Gastroesophageal sphincter (tissue), 4 donors: ENCODE results near the gene LCN9. TPM values are rescaled to one million over a fixed set of nuclear protein-coding genes. Genes with fewer than 3 reads are reported as not detected.

ENCODE experiments used
- ATAC-seq: fragments of 150-250 bp; one replicate; pipeline ENCODE4 v1.9.1; 2016; ENCODE audit warnings: mild to moderate bottlenecking, moderate library complexity
- H3K27ac ChIP-seq, 4 donors: fragments of 200-600 bp; sonication (generic) in 3 of 4; 1 replicate in 3 of 4; 2 replicates in 1 of 4; pipeline ENCODE4 v1.5.1; 2016 to 2019
- H3K27me3 ChIP-seq: fragments of 200-600 bp; sonication (generic); one replicate; pipeline ENCODE4 v1.5.1; 2019
- H3K36me3 ChIP-seq, 2 donors: fragments of 200-600 bp; sonication (generic); one replicate each; pipeline ENCODE4 v1.5.1; 2019; ENCODE audit warnings: control low read depth in 1 of 2
- H3K4me1 ChIP-seq, 3 donors: fragments of 200-600 bp; sonication (generic); 1 replicate in 2 of 3; 2 replicates in 1 of 3; pipeline ENCODE4 v1.5.1; 2016 to 2019; ENCODE audit warnings: control low read depth in 2 of 3
- H3K4me3 ChIP-seq, 2 donors: fragments of 200-600 bp; sonication (generic); one replicate each; pipeline ENCODE4 v1.5.1; 2019; ENCODE audit warnings: mild to moderate bottlenecking in 1 of 2, moderate library complexity in 1 of 2
- H3K9me3 ChIP-seq, 3 donors: fragments of 200-600 bp; sonication (generic); one replicate each; pipeline ENCODE4 v1.5.1; 2017 to 2019; ENCODE audit warnings: control low read depth in 2 of 3
- EP300 ChIP-seq: sonication (generic); formaldehyde crosslinking; IDR thresholded peaks from one replicate; pipeline ENCODE4 v1.6.1; 2017; ENCODE audit warnings: antibody characterized with exemption, mild to moderate bottlenecking
- POLR2A ChIP-seq, 2 donors: fragments of 450-650 bp; IDR thresholded peaks; one replicate each; pipeline ENCODE4 v1.6.1; 2017; ENCODE audit warnings: antibody characterized with exemption in 2 of 2, mild to moderate bottlenecking in 2 of 2, moderate library complexity in 1 of 2
- POLR2AphosphoS5 ChIP-seq: sonication (generic); formaldehyde crosslinking; IDR thresholded peaks from one replicate; pipeline ENCODE4 v1.6.1; 2017; ENCODE audit warnings: antibody characterized with exemption
- WGBS, 2 donors: methylation state at CpG; one replicate each; pipeline ENCODE4 v1.1.5; 2018; ENCODE audit warnings: low coverage in 1 of 2; 5-methylcytosine and 5-hydroxymethylcytosine counted together
- total RNA-seq, 4 donors: library from RNA; depleted of rRNA; stranded (reverse); fragments of >200 nt; gene quantifications; one replicate each; pipeline ENCODE4 v1.1.0, GENCODE V29; 2016
- TF ChIP-seq, protein P1 (sequence below), 4 experiments: fragments of 200-600 bp in 2 of 4; fragments of 450-650 bp in 2 of 4; sonication (generic) in 1 of 4; IDR thresholded peaks; one replicate each; pipeline ENCODE4 v1.5.1; 2017 to 2019; ENCODE audit warnings: antibody characterized with exemption in 4 of 4, mild to moderate bottlenecking in 2 of 4, moderate library complexity in 2 of 4

Gene LCN9
- total RNA-seq, 4 donors from 2014 or later: not detected

- no peak for ATAC-seq
- Histone ChIP-seq H3K36me3 (no peaks in the 10 kb centered on the region), H3K4me1 (no peaks in the 10 kb centered on the region), H3K9me3 (no peaks in the 10 kb centered on the region), H3K27me3 (peaks cover 77% of the 10 kb centered on the region), H3K27ac (no peak overlapping the region), H3K4me3 (no peak overlapping the region)
- no peak for TF ChIP-seq POLR2A (IDR thresholded peaks at IDR 0.05)
- no peak for TF ChIP-seq EP300
- TF ChIP-seq POLR2AphosphoS5: no peak
- TF ChIP-seq, protein P1, sequence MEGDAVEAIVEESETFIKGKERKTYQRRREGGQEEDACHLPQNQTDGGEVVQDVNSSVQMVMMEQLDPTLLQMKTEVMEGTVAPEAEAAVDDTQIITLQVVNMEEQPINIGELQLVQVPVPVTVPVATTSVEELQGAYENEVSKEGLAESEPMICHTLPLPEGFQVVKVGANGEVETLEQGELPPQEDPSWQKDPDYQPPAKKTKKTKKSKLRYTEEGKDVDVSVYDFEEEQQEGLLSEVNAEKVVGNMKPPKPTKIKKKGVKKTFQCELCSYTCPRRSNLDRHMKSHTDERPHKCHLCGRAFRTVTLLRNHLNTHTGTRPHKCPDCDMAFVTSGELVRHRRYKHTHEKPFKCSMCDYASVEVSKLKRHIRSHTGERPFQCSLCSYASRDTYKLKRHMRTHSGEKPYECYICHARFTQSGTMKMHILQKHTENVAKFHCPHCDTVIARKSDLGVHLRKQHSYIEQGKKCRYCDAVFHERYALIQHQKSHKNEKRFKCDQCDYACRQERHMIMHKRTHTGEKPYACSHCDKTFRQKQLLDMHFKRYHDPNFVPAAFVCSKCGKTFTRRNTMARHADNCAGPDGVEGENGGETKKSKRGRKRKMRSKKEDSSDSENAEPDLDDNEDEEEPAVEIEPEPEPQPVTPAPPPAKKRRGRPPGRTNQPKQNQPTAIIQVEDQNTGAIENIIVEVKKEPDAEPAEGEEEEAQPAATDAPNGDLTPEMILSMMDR (IDR thresholded peaks at IDR 0.05): no peak
- WGBS, 2 donors: 71 to 84% methylated on average over 8 of the region's 16 CpGs
Observed at GRCh38 chr9:135693265-135693664, 30.2 kb downstream of the LCN9 start.

DNA sequence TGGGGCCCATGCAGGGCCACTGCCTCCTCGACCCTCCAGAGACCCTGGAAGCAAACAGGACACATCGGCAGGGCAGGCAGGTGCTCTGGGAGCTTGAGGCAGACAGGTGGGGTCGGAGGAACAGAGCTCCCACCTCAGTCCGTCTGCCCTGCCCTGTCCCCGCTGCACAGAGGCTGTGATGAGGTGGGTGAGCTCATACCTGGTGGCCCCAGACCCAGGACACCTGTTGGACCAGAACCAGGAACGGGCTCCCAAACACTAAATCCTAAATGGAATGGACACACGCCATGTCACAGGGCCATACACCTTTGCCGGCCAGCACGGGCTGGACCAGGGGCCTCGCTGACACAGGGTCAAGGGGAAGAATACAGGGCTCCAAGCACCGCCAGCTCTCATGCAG, 30.7 kb downstream of the LCN9 start:
- Histone ChIP-seq H3K4me3 (no peak overlapping the region), H3K27ac (no peak overlapping the region), H3K4me1 (no peaks in the 10 kb centered on the region), H3K9me3 (no peaks in the 10 kb centered on the region), H3K36me3 (no peaks in the 10 kb centered on the region), H3K27me3 (peaks cover 73% of the 10 kb centered on the region)
- ATAC-seq: no peak
- 80% methylated on average over 1 of the region's 11 CpGs; no CpG with 5 or more reads in 1 of the 2 donors for WGBS, 2 donors
- TF ChIP-seq, protein P1 (IDR thresholded peaks at IDR 0.05): no peak
- TF ChIP-seq EP300 (no peak), POLR2AphosphoS5 (no peak), POLR2A (IDR thresholded peaks at IDR 0.05) (no peak)

DNA sequence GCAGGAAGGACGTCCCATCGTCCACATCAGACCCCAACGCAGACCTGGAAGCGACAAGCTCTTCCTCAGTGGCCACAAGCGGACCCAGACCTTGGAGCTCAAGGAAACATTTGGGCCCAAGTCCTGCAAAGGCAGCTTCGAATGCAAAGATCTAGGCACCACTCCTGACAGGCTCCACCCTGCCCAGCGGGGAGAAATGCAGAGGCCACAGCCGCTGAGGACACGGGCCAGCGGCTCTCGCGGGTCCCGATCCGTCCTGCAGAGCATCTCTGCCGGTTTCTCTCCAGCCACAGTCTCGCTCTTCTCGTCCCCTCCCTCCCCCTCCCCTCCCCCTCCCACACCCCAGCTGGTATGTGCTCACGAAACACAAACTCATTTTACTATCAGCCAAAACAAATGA, 31.3 kb downstream of the LCN9 start:
- 50% methylated on average over 12 of the region's 18 CpGs; no CpG with 5 or more reads in 1 of the 2 donors for WGBS, 2 donors
- peaks cover 73% of the 10 kb centered on the region for H3K27me3 ChIP-seq
- no peaks in the 10 kb centered on the region for H3K4me1 ChIP-seq
- no peak overlapping the region for H3K27ac ChIP-seq
- H3K36me3 ChIP-seq: no peaks in the 10 kb centered on the region
- TF ChIP-seq POLR2A (IDR thresholded peaks at IDR 0.05): no peak
- TF ChIP-seq, protein P1 (IDR thresholded peaks at IDR 0.05): no peak
- no peak for TF ChIP-seq POLR2AphosphoS5
- no peak for TF ChIP-seq EP300
- H3K9me3 ChIP-seq: no peaks in the 10 kb centered on the region
- H3K4me3 ChIP-seq: no peak overlapping the region
- ATAC-seq: no peak

- Histone ChIP-seq H3K4me3 (no peak overlapping the region), H3K36me3 (no peaks in the 10 kb centered on the region), H3K4me1 (no peaks in the 10 kb centered on the region), H3K27ac (no peak overlapping the region), H3K9me3 (no peaks in the 10 kb centered on the region), H3K27me3 (peaks cover 74% of the 10 kb centered on the region)
- no peak for ATAC-seq
- WGBS, 2 donors: no CpG with 5 or more reads among the region's 16 CpGs
- TF ChIP-seq EP300: no peak
- TF ChIP-seq, protein P1 (IDR thresholded peaks at IDR 0.05): no peak
- no peak for TF ChIP-seq POLR2A (IDR thresholded peaks at IDR 0.05)
- no peak for TF ChIP-seq POLR2AphosphoS5
Observed at GRCh38 chr9:135695036-135695435, 31.9 kb downstream of the LCN9 start.

GRCh38 chr9:135695642-135696041, 32.5 kb downstream of the LCN9 start:
- ATAC-seq: no peak
- WGBS, 2 donors: no CpG with 5 or more reads among the region's 12 CpGs
- peaks cover 75% of the 10 kb centered on the region for H3K27me3 ChIP-seq

More at GRCh38 chr9:135695642-135696041, 32.5 kb downstream of the LCN9 start:
- Histone ChIP-seq H3K4me1 (no peaks in the 10 kb centered on the region), H3K9me3 (no peaks in the 10 kb centered on the region), H3K4me3 (no peak overlapping the region), H3K27ac (no peak overlapping the region), H3K36me3 (no peaks in the 10 kb centered on the region)
- no peak for TF ChIP-seq EP300
- no peak for TF ChIP-seq POLR2A (IDR thresholded peaks at IDR 0.05)
- no peak for TF ChIP-seq POLR2AphosphoS5
- TF ChIP-seq, protein P1 (IDR thresholded peaks at IDR 0.05): no peak
